ENCODE data around the gene RNF130.
A peak's percentile ranks its signal among the peaks of the same experiment; 100 is the strongest.

RNF130 gene

DNA sequence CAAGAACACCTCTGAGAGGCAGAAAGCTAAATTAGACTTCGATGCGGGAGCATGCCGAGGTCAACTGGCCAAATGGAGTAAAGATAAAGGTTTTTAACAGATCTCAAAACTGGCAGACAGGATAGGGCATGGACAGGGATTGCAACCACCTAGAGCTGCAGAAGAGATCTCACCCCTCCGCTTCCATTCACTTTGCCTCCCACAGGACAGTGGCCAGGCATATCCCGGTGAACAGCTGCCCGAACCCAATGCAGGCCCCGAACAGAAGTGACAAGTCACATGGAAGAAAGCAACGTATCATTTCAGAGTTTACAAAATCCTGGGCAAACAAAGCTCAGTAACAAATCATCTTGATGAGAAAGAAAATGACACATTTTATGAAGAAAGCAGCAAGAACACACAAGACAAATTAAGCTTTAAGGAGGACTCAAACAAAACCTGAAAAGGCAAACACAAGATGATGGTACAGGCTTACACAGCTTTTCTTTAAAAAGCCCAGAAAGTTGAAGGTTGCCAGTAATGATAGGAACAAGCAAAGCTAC is 18.4 kb downstream of the RNF130 start:
- DNase-seq (ENCODE audit: low spot score): no peak
- H3K27ac ChIP-seq: no peak overlapping the region
- TF ChIP-seq, protein P1, sequence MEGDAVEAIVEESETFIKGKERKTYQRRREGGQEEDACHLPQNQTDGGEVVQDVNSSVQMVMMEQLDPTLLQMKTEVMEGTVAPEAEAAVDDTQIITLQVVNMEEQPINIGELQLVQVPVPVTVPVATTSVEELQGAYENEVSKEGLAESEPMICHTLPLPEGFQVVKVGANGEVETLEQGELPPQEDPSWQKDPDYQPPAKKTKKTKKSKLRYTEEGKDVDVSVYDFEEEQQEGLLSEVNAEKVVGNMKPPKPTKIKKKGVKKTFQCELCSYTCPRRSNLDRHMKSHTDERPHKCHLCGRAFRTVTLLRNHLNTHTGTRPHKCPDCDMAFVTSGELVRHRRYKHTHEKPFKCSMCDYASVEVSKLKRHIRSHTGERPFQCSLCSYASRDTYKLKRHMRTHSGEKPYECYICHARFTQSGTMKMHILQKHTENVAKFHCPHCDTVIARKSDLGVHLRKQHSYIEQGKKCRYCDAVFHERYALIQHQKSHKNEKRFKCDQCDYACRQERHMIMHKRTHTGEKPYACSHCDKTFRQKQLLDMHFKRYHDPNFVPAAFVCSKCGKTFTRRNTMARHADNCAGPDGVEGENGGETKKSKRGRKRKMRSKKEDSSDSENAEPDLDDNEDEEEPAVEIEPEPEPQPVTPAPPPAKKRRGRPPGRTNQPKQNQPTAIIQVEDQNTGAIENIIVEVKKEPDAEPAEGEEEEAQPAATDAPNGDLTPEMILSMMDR (IDR thresholded peaks at IDR 0.05): no peak
- no peak overlapping the region for H3K4me3 ChIP-seq

DNA sequence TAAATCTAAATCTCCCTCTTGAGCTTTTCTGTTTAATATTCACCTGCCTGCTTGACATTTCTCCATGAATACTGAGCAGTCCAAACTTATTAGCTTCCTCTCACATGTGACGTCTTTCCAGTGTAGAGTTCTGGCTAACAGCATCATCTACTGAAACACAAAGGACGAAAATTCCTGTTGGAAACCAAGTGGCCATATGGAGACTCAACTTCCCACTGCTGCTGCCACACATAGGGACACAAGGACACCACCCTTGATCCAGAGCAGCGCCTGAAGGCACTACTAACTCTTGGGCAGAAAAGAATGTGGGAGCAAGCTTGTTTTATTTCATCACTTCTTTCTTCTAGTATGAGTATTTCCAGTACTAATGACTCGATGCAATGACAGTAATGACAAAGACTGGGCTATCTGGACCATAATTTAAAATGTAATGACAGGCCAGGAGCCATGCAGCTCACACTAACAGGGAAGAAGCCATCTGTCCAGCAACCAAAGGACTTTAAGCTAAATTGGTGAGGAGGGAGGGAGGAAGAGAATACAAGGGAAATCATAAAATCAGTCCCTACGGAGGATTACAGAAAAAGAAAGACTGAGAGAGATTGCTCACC is 19.2 kb downstream of the RNF130 start:
- TF ChIP-seq, protein P1 (IDR thresholded peaks at IDR 0.05): no peak
- no peak for DNase-seq (ENCODE audit: low spot score)

DNA sequence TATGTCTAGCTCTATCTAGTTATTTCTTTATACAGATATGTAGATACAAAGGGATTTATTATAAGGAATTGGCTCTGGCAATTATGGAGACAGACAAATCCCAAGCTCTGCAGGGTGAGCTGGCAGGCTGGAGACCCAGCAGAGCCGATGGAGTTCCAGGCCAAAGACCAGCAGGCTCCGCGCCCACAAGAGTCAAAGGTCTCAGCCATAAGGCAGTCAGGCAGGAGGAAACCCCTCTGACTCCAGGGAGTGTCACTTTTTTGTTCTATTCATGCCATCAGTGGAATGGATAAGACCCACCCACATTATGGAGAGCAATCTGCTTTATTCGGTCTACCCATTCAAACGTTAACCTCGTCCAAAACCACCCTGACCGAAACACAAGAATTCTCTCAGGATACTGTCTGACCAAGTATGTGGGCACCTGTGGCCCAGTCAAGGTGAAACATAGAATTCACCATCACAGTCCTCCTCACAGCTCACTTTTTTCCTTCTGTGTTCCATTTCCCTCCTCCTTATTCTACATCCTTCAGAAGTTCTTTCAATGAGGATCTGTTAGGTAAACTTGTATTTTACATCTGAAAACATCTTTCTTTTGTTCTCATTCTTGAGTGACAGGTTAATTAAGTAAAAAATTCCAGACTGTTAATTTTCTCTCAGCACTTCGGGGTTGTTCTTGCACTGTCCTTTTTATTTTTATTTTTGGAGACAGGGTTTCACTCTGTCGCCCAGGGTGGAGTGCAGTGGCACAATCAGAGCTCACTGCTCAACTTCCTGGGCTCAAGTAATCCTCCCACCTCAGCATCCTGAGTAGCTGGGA is 21.2 kb downstream of the RNF130 start:
- DNase-seq (ENCODE audit: low spot score): no peak
- TF ChIP-seq, protein P1 (IDR thresholded peaks at IDR 0.05): no peak
- Histone ChIP-seq H3K4me3 (no peak overlapping the region), H3K27ac (no peak overlapping the region)

More for the DNA sequence above, 19.2 kb downstream of the RNF130 start:
- H3K4me3 ChIP-seq: no peak overlapping the region
- H3K27ac ChIP-seq: no peak overlapping the region

DNA sequence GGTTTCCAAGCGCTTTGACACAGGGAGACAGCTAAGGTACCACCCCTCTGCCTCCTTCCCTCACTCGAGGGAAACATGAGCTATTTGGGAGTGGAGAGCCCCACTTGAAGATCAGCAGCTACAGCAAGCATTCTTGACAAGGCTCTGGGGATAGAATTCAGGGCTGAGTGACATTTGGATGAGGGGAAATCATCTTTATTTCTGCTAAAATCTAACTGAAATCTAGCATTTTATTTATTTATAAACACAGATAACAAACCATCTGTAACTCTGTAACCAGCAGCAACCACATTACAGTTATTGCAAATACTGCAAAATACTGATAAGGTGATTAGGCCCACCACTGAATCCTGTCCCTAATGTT is 22.4 kb downstream of the RNF130 start:
- no peak overlapping the region for H3K4me3 ChIP-seq
- TF ChIP-seq, protein P1 (IDR thresholded peaks at IDR 0.05): no peak

DNA sequence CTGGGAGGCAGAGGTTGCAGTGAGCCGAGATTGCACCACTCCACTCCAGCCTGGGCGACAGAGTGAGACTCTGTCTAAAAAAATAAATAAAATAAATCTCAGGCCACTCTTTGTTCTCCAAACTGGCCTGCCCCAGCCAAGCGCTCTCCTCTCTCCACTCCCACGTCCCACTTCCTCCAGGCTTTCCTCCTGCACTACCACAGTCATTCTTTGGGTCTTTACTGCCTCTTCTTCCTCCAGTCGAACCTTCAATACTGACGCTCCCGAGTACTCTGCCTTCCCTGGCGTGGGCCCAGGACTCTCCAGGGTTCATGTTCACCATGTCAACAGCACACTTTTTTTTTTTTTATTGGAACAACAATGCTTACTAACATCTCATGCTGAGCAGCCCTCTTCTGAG is 23.9 kb downstream of the RNF130 start:
- DNase-seq (ENCODE audit: low spot score): no peak
- Histone ChIP-seq H3K4me3 (no peak overlapping the region), H3K27ac (peak overlapping the region in 1 of 2 donors; percentile 1)
- TF ChIP-seq, protein P1 (IDR thresholded peaks at IDR 0.05): no peak

More for the DNA sequence above, 22.4 kb downstream of the RNF130 start:
- no peak for DNase-seq (ENCODE audit: low spot score)
- no peak overlapping the region for H3K27ac ChIP-seq

DNA sequence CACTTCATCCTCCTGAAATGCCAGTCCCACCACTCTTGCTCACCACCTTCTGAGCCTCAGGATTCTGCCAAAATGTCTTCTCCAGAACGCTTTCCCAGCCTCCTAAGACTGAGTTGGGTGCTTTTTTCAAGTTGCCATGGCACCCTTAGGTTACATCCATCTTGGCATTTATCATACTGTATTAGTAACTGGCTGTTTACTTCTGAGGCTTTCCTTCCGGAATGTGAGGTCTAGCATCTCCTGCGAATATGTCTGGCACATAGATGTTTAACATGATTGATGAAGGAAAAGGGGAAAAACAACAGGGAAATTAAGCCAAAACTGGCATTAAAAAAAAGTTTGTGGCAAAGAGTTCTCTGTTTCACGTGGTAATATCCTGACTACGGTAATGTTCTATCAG is 24.9 kb downstream of the RNF130 start:
- TF ChIP-seq, protein P1 (IDR thresholded peaks at IDR 0.05): no peak
- DNase-seq (ENCODE audit: low spot score): no peak
- Histone ChIP-seq H3K4me3 (no peak overlapping the region), H3K27ac (no peak overlapping the region)
